ENCODE measurements around the gene TEKT4. TPM values are rescaled to one million over a fixed set of nuclear protein-coding genes. Genes with fewer than 3 reads are reported as not detected.
"Not testable (repeated sequence)": the region's sequence is repeated elsewhere in the genome, so short reads cannot be mapped to it uniquely, and the experiment has no call there.

Gene TEKT4
- total RNA-seq, 1 donor from 2014 or later = not detected

DNA sequence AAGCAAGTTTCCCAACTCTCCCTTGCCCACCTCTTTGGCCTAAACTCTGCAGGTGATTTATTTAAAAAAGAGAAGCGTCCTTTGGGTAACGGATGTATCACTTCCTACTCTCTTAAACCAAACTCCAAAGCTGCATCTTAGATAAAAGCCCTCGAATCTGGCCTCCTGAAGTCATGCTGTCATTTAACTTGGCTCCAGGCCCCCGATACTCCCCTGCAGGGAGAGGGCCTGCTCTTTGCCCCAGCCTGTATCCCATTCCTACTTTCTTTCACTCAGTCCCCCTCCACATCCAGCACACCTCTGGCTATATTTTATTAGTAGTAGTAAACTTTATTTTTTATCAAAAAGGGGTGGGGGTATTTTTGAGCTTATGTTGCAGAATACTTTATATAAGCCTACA lies 19.0 kb downstream of the TEKT4 start:
- H3K36me3 ChIP-seq (ENCODE audit: control insufficient read depth, insufficient read depth, low read length) = no peaks in the 10 kb centered on the region
- TF ChIP-seq, protein P1, sequence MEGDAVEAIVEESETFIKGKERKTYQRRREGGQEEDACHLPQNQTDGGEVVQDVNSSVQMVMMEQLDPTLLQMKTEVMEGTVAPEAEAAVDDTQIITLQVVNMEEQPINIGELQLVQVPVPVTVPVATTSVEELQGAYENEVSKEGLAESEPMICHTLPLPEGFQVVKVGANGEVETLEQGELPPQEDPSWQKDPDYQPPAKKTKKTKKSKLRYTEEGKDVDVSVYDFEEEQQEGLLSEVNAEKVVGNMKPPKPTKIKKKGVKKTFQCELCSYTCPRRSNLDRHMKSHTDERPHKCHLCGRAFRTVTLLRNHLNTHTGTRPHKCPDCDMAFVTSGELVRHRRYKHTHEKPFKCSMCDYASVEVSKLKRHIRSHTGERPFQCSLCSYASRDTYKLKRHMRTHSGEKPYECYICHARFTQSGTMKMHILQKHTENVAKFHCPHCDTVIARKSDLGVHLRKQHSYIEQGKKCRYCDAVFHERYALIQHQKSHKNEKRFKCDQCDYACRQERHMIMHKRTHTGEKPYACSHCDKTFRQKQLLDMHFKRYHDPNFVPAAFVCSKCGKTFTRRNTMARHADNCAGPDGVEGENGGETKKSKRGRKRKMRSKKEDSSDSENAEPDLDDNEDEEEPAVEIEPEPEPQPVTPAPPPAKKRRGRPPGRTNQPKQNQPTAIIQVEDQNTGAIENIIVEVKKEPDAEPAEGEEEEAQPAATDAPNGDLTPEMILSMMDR (IDR thresholded peaks at IDR 0.05; ENCODE audit: insufficient read depth, low read length, poor library complexity, severe bottlenecking) = no peak
- no peak overlapping the region for H3K4me3 ChIP-seq (ENCODE audit: low read depth, low read length)
- H3K27me3 ChIP-seq (ENCODE audit: control insufficient read depth, insufficient read depth, low read length) = no peaks in the 10 kb centered on the region
- no peak for DNase-seq (ENCODE audit: low read depth)

DNA sequence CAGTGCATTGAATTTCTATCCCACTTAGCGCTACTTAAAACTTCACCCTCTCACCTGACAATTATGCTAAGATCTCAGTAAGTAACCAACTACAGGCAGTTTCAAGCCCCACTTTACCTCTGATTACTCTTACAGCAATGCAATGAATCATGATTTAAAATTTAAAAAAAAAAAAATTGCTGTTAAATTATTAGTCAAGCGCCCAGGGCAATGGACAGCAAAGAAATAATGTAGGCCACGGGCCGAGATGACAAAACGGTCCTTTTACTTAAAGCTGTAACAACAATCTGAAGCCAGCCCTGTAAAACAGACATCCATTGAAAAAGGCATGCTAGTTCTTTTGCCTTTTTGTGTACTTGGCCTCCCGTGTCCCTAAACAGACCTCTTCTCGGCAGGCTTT lies 24.0 kb downstream of the TEKT4 start:
- H3K36me3 ChIP-seq (ENCODE audit: control insufficient read depth, insufficient read depth, low read length); DNase-seq (ENCODE audit: low read depth); H3K27me3 ChIP-seq (ENCODE audit: control insufficient read depth, insufficient read depth, low read length); H3K4me3 ChIP-seq (ENCODE audit: low read depth, low read length): not testable (repeated sequence)

DNA sequence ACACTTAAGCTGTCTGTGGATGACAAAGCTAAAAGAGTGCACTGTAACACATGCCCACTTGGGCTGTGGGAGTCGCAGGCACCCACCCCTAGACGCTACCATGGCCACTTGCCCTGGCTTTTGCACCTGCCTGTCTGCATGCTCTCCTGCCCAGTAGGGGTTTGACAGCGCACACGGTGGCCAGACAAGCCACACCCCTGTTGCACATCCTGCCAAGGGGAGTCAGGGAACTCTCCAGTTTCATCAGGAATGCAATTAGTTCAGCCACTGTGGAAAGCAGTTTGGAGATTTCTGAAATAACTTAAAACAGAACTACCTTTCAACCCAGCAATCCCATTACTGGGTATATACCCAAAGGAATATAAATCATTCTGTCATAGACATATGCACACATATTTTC lies 35.7 kb downstream of the TEKT4 start:
- not testable (repeated sequence) for H3K4me3 ChIP-seq (ENCODE audit: low read depth, low read length); H3K36me3 ChIP-seq (ENCODE audit: control insufficient read depth, insufficient read depth, low read length); DNase-seq (ENCODE audit: low read depth); H3K27me3 ChIP-seq (ENCODE audit: control insufficient read depth, insufficient read depth, low read length)

DNA sequence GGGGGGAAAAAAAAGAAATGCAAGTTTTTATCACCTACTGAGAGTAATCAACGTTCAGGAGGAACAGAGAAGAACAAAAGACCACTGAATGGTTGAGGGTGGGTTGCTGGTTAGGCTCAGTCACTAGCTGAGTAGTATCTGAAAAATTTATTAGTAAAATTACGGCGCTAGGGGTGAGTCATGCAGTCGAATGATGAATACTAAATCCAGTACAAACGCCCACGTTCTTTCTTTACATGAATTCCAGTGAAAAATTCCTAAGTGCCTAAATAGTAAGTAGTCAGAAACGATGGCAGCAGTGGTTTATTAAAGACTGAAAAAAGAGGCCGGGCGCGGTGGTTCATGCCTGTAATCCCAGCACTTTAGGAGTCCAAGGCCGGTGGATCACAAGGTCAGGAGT lies 52.0 kb downstream of the TEKT4 start:
- H3K36me3 ChIP-seq (ENCODE audit: control insufficient read depth, insufficient read depth, low read length) = no peaks in the 10 kb centered on the region
- TF ChIP-seq, protein P1 (IDR thresholded peaks at IDR 0.05; ENCODE audit: insufficient read depth, low read length, poor library complexity, severe bottlenecking) = no peak
- no peak for DNase-seq (ENCODE audit: low read depth)
- H3K27me3 ChIP-seq (ENCODE audit: control insufficient read depth, insufficient read depth, low read length) = no peaks in the 10 kb centered on the region
- H3K4me3 ChIP-seq (ENCODE audit: low read depth, low read length) = no peak overlapping the region

DNA sequence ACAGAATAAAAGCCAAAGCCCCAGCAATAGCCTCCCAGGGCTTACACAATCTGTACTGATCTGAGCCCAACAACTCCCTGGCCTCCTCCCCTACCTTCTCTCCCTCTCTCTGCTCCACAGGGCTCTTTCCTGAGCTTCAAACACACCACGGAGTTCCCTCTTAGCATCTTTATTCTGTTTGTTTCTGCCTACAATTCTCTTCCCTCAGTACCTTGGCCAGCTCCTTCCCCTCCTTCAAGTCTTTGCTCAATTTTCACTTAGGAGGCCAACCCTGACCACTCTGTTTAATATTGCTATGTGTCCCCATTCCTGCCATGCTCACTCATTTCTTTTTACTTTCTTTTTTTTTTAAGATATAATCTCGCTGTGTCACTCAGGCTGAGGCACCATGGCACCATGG lies 53.8 kb downstream of the TEKT4 start:
- not testable (repeated sequence) for H3K4me3 ChIP-seq (ENCODE audit: low read depth, low read length); H3K27me3 ChIP-seq (ENCODE audit: control insufficient read depth, insufficient read depth, low read length); H3K36me3 ChIP-seq (ENCODE audit: control insufficient read depth, insufficient read depth, low read length); DNase-seq (ENCODE audit: low read depth)

Other genes with a start within 250 kb of the TEKT4 start
- 9.6 and 19.1 TPM in 2 replicates for gene MAL, start 154.3 kb downstream of the TEKT4 start, total RNA-seq

Measured in kidney epithelial cell (primary cell).